B cell (primary cell): ENCODE results near the gene LOC128125822.

Experiments
- ATAC-seq: fragments of 200-7000 bp; cut with Tn5 transposase; one replicate; pipeline ENCODE4 v1.10.0; 2021; ENCODE audit warnings: low read depth, mild to moderate bottlenecking, moderate number of reproducible peaks, moderate library complexity
- CTCF ChIA-PET: fragments of 350-600 bp; sonication (Branson Sonifier 250); formaldehyde crosslinking; loops from one replicate; lab custom pipeline; 2021; ENCODE audit warnings: antibody characterized with exemption, inconsistent platforms; lab: Charles Lee
- POLR2A ChIA-PET: fragments of 350-600 bp; sonication (Branson Sonifier 250); formaldehyde crosslinking; loops from one replicate; lab custom pipeline; 2021; ENCODE audit warnings: antibody characterized with exemption; lab: Charles Lee
- DNase-seq: peaks from one replicate; pipeline ENCODE4 v3.0.0; 2013
- H2AFZ ChIP-seq: 2 replicates; pipeline ENCODE4 v1.6.1; 2012; ENCODE audit warnings: mild to moderate bottlenecking, low read depth, low read length; ENCODE audit not compliant: insufficient read depth, poor library complexity, severe bottlenecking
- H3K27ac ChIP-seq, 2 donors: 1 replicate in 1 of 2; 2 replicates in 1 of 2; pipeline ENCODE4 v1.5.1; 2012 to 2013; ENCODE audit warnings: low read length in 2 of 2, mild to moderate bottlenecking in 2 of 2, moderate library complexity in 1 of 2
- H3K27me3 ChIP-seq, 4 experiments: fragments of 200-600 bp in 1 of 4; sonication (generic) in 1 of 4; replicated peaks in 1 of 4; 1 replicate in 2 of 4; 2 replicates in 2 of 4; pipeline versions ENCODE4 v1.6.1 to v1.7.0; 2013 to 2016; ENCODE audit warnings: low read length in 3 of 4, mild to moderate bottlenecking in 2 of 4, mixed read lengths in 1 of 4, moderate library complexity in 1 of 4; ENCODE audit not compliant: insufficient read depth in 4 of 4, control insufficient read depth in 3 of 4; ENCODE audit errors: control extremely low read depth in 1 of 4
- H3K36me3 ChIP-seq, 2 experiments: replicated peaks in 1 of 2; 1 replicate in 1 of 2; 2 replicates in 1 of 2; pipeline versions ENCODE4 v1.6.1 to v1.7.1; 2013; ENCODE audit warnings: low read length in 1 of 2; ENCODE audit not compliant: insufficient read depth in 2 of 2, control insufficient read depth in 1 of 2; ENCODE audit errors: control extremely low read depth in 1 of 2, extremely low read depth in 1 of 2
- H3K4me1 ChIP-seq, 2 donors: fragments of 200-600 bp in 1 of 2; sonication (generic) in 1 of 2; 1 replicate in 1 of 2; 2 replicates in 1 of 2; pipeline versions ENCODE4 v1.5.1 to v1.6.1; 2013 to 2017; ENCODE audit warnings: low read length in 2 of 2; ENCODE audit not compliant: control insufficient read depth in 2 of 2, insufficient read depth in 2 of 2
- H3K4me2 ChIP-seq: replicated peaks from 2 replicates; pipeline ENCODE3; 2012; ENCODE audit warnings: mild to moderate bottlenecking, low read depth, low read length; ENCODE audit not compliant: poor library complexity, severe bottlenecking
- H3K4me3 ChIP-seq, 5 experiments: fragments of 200-600 bp in 1 of 5; sonication (generic) in 1 of 5; 1 replicate in 3 of 5; 2 replicates in 2 of 5; pipeline versions ENCODE4 v1.5.1 to v1.7.0; 2011 to 2016; ENCODE audit warnings: low read length in 4 of 5, mild to moderate bottlenecking in 4 of 5, low read depth in 2 of 5, control low read depth in 1 of 5, moderate library complexity in 1 of 5; ENCODE audit not compliant: insufficient read depth in 1 of 5; ENCODE audit errors: control extremely low read depth in 1 of 5, extremely low read depth in 1 of 5
- H3K79me2 ChIP-seq: fragments of 200-600 bp; sonication (generic); one replicate; pipeline ENCODE4 v1.6.0; 2016; ENCODE audit warnings: low read length; ENCODE audit not compliant: control insufficient read depth, insufficient read depth
- H3K9ac ChIP-seq: fragments of 200-600 bp; sonication (generic); 2 replicates; pipeline ENCODE4 v1.6.1; 2017; ENCODE audit warnings: mild to moderate bottlenecking, low read length, moderate library complexity
- H3K9me3 ChIP-seq, 3 donors: one replicate each; pipeline versions ENCODE4 v1.6.1 to v1.7.1; 2013; ENCODE audit warnings: low read length in 2 of 3; ENCODE audit not compliant: control insufficient read depth in 2 of 3, insufficient read depth in 1 of 3; ENCODE audit errors: control extremely low read depth in 1 of 3
- H4K20me1 ChIP-seq: 2 replicates; pipeline ENCODE4 v1.6.0; 2012; ENCODE audit warnings: mild to moderate bottlenecking, low read length; ENCODE audit not compliant: insufficient read depth, control insufficient read depth, poor library complexity, severe bottlenecking
- H3K27ac Mint-ChIP-seq: one replicate; pipeline ENCODE4 v1.8.0; 2021; ENCODE audit warnings: mixed read lengths
- H3K27me3 Mint-ChIP-seq: one replicate; pipeline ENCODE4 v1.8.0; 2021; ENCODE audit warnings: mixed read lengths
- H3K4me1 Mint-ChIP-seq: one replicate; pipeline ENCODE4 v1.8.0; 2021; ENCODE audit warnings: mixed read lengths
- H3K4me3 Mint-ChIP-seq: one replicate; pipeline ENCODE4 v1.8.0; 2021; ENCODE audit warnings: mixed read lengths
- H3K9me3 Mint-ChIP-seq: one replicate; pipeline ENCODE4 v1.8.0; 2022; ENCODE audit warnings: mixed read lengths; ENCODE audit not compliant: insufficient read depth
- CTCF ChIP-seq: fragments of 200-600 bp; IDR thresholded peaks from one replicate; pipeline ENCODE4 v1.8.0; 2022; ENCODE audit warnings: antibody characterized with exemption, mild to moderate bottlenecking
- EZH2 ChIP-seq: IDR thresholded peaks from 2 replicates; pipeline ENCODE4 v1.6.1; 2012; ENCODE audit warnings: borderline replicate concordance, low read depth, mild to moderate bottlenecking, moderate library complexity, low read length; ENCODE audit not compliant: insufficient read depth, poor library complexity, severe bottlenecking
- WGBS: methylation state at CpG from one replicate; pipeline ENCODE4 v1.1.5; 2013; ENCODE audit warnings: missing lambda C conversion rate; ENCODE audit not compliant: insufficient coverage; 5-methylcytosine and 5-hydroxymethylcytosine counted together
- intact Hi-C: fragments of 100-400 bp; cut with micrococcal nuclease; formaldehyde crosslinking; loops from one replicate; pipeline ENCODE4 v1.10.0; 2022

LOC128125822 gene

GRCh38 chr6:63565727-63566596, 6.3 kb upstream of the LOC128125822 start:
- intact Hi-C loops: no loop called here
- 100% methylated on average over 1 of the region's 4 CpGs for WGBS
- Mint-ChIP-seq H3K27me3 (no peaks in the 10 kb centered on the region), H3K27ac (no peak overlapping the region), H3K4me1 (no peaks in the 10 kb centered on the region), H3K9me3 (no peaks in the 10 kb centered on the region), H3K4me3 (no peak overlapping the region)
- Histone ChIP-seq H3K9ac (no peak overlapping the region), H3K9me3 (no peaks in the 10 kb centered on the region), H3K27me3 (peaks cover 0 to 2% (median 0%) of the 10 kb centered on the region in 4 experiments), H3K4me1 (no peaks in the 10 kb centered on the region), H3K4me2 (no peak overlapping the region), H4K20me1 (no peaks in the 10 kb centered on the region), H3K36me3 (no peaks in the 10 kb centered on the region), H3K4me3 (no peak overlapping the region), H2AFZ (no peak overlapping the region), H3K27ac (no peak overlapping the region), H3K79me2 (no peaks in the 10 kb centered on the region)
- TF ChIP-seq EZH2: no peak
- TF ChIP-seq CTCF: no peak
- CTCF ChIA-PET: interaction anchor here (1.5 to 2.3 kb wide), 2 partner anchors 8 to 32 kb away, joined by 5 to 9 read pairs; no protein-coding TSS in a partner anchor
- POLR2A ChIA-PET: no interaction called here
- ATAC-seq (no peak), DNase-seq (no peak)

GRCh38 chr6:63567966-63568365, 4.3 kb upstream of the LOC128125822 start:
- Histone ChIP-seq H3K4me1 (peaks cover 6 to 8% of the 10 kb centered on the region in 2 donors), H2AFZ (no peak overlapping the region), H3K9ac (no peak overlapping the region), H3K4me3 (no peak overlapping the region), H3K9me3 (no peaks in the 10 kb centered on the region), H3K79me2 (no peaks in the 10 kb centered on the region), H3K36me3 (no peaks in the 10 kb centered on the region), H4K20me1 (peaks cover 6% of the 10 kb centered on the region), H3K4me2 (no peak overlapping the region), H3K27ac (no peak overlapping the region), H3K27me3 (peaks cover 0 to 2% (median 0%) of the 10 kb centered on the region in 4 experiments)
- ChIA-PET POLR2A (no interaction called here), CTCF (no interaction called here)
- H3K9me3 Mint-ChIP-seq: no peaks in the 10 kb centered on the region
- no peak for ATAC-seq
- intact Hi-C loops: no loop called here
- H3K4me3 Mint-ChIP-seq: no peak overlapping the region
- no CpG with 5 or more reads among the region's 1 CpG for WGBS
- no peaks in the 10 kb centered on the region for H3K27me3 Mint-ChIP-seq
- TF ChIP-seq CTCF (no peak), EZH2 (no peak)
- peaks cover 10% of the 10 kb centered on the region for H3K4me1 Mint-ChIP-seq
- no peak overlapping the region for H3K27ac Mint-ChIP-seq
- no peak for DNase-seq
